GM13976 (cell line): ENCODE data around the gene TENT5C.

ENCODE experiments used
- DNase-seq: peaks from one replicate; pipeline ENCODE4 v3.0.0; 2012; ENCODE audit warnings: low spot score
- in situ Hi-C: fragments of 300-500 bp; cut with MboI; formaldehyde crosslinking; loops from one replicate; pipeline ENCODE4 v1.12.0; 2022; ENCODE audit warnings: low sequenced_read_pairs, mixed read lengths, inconsistent platforms; ENCODE audit not compliant: unreplicated experiment
- TF ChIP-seq, protein P1 (sequence below): IDR thresholded peaks from 2 replicates; pipeline ENCODE4 v1.5.1; 2012; ENCODE audit warnings: borderline replicate concordance, mild to moderate bottlenecking; ENCODE audit not compliant: insufficient read depth; ENCODE audit errors: extremely low read depth, missing control alignments, control extremely low read depth

TENT5C gene

DNA sequence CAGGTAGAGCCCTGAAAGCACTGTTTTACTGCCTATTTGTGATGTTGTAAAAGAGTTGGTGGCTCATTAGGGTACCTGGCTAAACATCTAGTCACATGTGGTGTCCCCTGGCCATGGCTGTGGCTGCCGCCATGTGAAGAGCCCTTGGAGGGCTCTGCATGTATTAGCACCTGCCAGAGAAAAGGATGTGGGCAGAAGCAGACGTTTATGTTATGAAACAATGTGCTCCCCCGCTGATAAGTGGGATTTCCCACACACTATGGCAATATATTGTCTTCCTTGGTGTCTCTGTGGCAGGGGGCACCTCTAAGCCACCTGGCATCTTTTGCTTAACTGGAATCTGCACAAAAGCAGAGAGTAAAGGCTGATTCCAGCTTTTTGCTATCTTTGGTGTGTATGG lies 9.6 kb downstream of the TENT5C start:
- no peak for DNase-seq
- TF ChIP-seq, protein P1, sequence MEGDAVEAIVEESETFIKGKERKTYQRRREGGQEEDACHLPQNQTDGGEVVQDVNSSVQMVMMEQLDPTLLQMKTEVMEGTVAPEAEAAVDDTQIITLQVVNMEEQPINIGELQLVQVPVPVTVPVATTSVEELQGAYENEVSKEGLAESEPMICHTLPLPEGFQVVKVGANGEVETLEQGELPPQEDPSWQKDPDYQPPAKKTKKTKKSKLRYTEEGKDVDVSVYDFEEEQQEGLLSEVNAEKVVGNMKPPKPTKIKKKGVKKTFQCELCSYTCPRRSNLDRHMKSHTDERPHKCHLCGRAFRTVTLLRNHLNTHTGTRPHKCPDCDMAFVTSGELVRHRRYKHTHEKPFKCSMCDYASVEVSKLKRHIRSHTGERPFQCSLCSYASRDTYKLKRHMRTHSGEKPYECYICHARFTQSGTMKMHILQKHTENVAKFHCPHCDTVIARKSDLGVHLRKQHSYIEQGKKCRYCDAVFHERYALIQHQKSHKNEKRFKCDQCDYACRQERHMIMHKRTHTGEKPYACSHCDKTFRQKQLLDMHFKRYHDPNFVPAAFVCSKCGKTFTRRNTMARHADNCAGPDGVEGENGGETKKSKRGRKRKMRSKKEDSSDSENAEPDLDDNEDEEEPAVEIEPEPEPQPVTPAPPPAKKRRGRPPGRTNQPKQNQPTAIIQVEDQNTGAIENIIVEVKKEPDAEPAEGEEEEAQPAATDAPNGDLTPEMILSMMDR = no peak
- in situ Hi-C loops = no loop called here

DNA sequence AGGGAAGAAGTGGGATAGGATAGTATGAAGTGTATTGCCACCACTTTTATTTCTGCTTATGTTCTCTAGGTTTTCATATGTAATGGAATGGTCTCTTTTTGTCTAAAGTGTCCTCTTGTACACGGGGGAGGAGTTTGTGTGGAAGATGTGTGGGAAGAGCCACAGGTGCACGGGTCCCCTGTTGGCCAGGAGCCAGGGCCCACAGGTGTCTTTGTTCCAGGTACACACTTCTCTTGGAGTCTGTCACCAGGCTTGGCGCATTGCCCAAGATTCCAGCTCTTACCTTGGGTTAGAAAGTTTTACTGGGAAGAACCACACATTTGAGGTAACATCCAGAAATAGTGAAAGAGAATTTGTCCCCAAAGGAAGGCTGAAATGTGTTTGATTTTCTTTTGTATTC lies 10.5 kb downstream of the TENT5C start:
- in situ Hi-C loops = no loop called here
- DNase-seq = no peak
- TF ChIP-seq, protein P1 = no peak

DNA sequence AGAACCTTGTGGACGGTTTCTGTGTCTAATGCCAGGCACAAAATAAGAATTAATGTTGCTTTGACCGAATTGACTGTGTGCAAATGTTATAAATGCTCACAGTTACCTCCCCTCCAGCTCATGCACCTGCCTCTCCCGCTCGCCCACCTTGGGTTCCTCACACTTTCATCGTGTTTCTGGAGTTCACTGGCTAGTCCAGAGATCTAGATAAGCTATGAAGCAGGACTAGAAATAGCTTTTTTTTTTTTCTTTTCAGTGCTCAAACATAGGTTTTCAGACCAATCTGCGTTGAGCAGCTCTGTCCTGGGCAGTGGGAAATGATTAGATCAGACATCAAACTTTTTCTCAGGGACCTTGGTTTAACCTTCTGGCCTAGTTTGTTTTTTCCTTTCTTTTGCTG lies 11.1 kb downstream of the TENT5C start:
- in situ Hi-C loops = no loop called here
- TF ChIP-seq, protein P1 = no peak
- DNase-seq = no peak

DNA sequence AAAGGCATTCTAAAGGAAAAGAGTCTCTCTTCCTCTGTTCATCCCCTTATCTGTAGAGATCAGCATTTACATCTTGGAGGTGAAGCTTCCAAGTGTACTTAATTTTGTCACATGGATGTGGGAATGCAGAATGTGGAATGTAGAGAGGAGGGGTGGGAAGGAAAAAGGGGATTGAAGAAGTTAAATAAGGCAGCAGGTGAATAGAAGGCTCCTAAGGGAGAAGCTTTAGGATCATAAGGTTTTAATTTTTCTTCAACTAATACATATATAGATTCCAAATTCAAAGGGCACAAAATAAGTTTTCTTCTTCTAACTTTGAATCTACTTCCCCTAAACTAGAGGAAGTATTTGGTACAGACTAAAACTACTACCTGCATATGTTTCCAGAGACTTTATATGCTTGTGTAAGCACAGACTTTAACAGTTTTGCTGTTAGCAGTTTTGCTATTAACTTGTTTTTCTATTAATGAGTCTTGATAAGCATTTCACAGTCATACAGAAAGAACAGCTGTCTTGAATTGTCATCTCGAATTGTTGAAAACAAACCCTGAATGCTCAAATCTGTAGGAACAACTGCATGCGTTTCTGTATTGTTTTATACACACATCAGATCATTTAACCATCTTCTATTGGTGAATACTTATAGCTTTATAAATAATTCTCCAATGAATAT lies 12.7 kb downstream of the TENT5C start:
- in situ Hi-C loops = no loop called here
- DNase-seq = no peak
- TF ChIP-seq, protein P1 = no peak

DNA sequence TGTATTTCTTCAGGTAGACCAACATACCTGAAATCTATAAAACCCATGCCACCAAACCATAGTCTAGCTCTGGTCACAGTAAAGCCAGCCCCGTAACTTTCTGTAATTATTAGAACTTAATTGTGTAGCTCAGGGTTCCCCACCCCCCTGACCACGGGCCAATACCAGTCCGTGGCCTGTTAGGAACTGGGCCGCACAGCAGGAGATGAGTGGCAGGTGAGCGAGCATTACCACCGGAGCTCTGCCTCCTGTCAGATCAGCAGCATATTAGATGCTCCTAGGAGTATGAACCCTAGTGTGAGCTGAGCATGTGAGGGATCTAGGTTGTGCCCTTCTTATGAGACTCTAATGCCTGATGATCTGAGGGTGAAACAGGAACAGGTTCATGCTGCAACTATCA lies 14.6 kb downstream of the TENT5C start:
- in situ Hi-C loops = no loop called here
- DNase-seq = no peak
- TF ChIP-seq, protein P1 = no peak

DNA sequence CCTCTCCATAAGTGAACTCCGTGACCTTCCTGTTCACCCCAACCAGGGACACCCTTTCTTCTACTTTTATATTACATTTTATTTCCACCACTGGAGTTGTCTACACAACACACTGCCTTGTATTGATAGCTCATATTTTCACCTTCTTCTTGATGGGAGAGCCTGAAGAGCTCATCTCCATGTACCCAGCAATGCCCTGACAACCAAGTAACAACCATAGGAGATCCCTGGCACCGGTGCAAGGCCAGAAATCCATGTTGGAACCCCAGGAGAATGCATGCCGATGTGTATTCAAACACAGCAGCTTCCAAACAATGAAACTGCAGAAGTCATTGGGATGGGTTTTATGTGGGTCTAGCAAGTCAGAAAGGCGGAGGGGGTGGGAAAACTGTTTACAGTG lies 15.5 kb downstream of the TENT5C start:
- TF ChIP-seq, protein P1 = no peak
- DNase-seq = no peak
- in situ Hi-C loops = no loop called here
